Smooth muscle cell (in vitro differentiated cells): ENCODE results near the gene TMEM200C. TPM values are rescaled to one million over a fixed set of nuclear protein-coding genes. Genes with fewer than 3 reads are reported as not detected.

Experiments
- DNase-seq: peaks from one replicate; lab custom pipeline; 2025; ENCODE audit not compliant: unreplicated experiment; lab: John Stamatoyannopoulos, UW
- H2AFZ ChIP-seq: fragments of 200-600 bp; sonication (generic); 2 replicates; pipeline ENCODE4 v1.6.0; 2016; ENCODE audit warnings: antibody characterized with exemption, low read depth, mild to moderate bottlenecking
- H3F3A ChIP-seq: fragments of 200-600 bp; sonication (generic); 2 replicates; pipeline ENCODE4 v1.6.0; 2017; ENCODE audit warnings: antibody characterized with exemption, low read depth
- H3K27ac ChIP-seq: fragments of 200-600 bp; sonication (generic); 2 replicates; pipeline ENCODE4 v1.5.1; 2016; ENCODE audit warnings: low read depth, mild to moderate bottlenecking
- H3K27me3 ChIP-seq: fragments of 200-600 bp; sonication (generic); 2 replicates; pipeline ENCODE4 v1.6.1; 2016; ENCODE audit warnings: low read depth, mild to moderate bottlenecking
- H3K36me3 ChIP-seq: fragments of 200-600 bp; sonication (generic); 2 replicates; pipeline ENCODE4 v1.5.1; 2016; ENCODE audit warnings: low read depth
- H3K4me1 ChIP-seq: fragments of 200-600 bp; sonication (generic); 2 replicates; pipeline ENCODE4 v1.5.1; 2016; ENCODE audit warnings: low read depth
- H3K4me2 ChIP-seq: fragments of 200-600 bp; sonication (generic); 2 replicates; pipeline ENCODE4 v1.6.0; 2016; ENCODE audit warnings: mild to moderate bottlenecking
- H3K4me3 ChIP-seq: fragments of 200-600 bp; sonication (generic); 2 replicates; pipeline ENCODE4 v1.5.1; 2016; ENCODE audit warnings: mild to moderate bottlenecking
- H3K79me2 ChIP-seq: fragments of 200-600 bp; sonication (generic); 2 replicates; pipeline ENCODE4 v1.6.0; 2016; ENCODE audit warnings: low read depth, mild to moderate bottlenecking
- H3K9ac ChIP-seq: fragments of 200-600 bp; sonication (generic); 2 replicates; pipeline ENCODE4 v1.6.0; 2016; ENCODE audit warnings: low read depth
- H3K9me3 ChIP-seq: fragments of 200-600 bp; sonication (generic); replicated peaks from 2 replicates; pipeline ENCODE4 v1.5.1; 2016; ENCODE audit warnings: low read depth
- H4K20me1 ChIP-seq: fragments of 200-600 bp; sonication (generic); 2 replicates; pipeline ENCODE4 v1.6.0; 2016; ENCODE audit warnings: low read depth
- WGBS: methylation state at CpG from one replicate; pipeline ENCODE4 v1.1.7; 2016; ENCODE audit warnings: low lambda C conversion rate; 5-methylcytosine and 5-hydroxymethylcytosine counted together
- polyA plus RNA-seq: library from polyadenylated mRNA; unstranded; fragments of >200 nt; fragmentation: Nextera tagmentation; extraction: Ambion mirVana; gene quantifications from 2 replicates; pipeline ENCODE4 v1.2.1, GENCODE V29; 2016
- total RNA-seq: library from RNA; depleted of rRNA; stranded (reverse); fragments of >200 nt; gene quantifications from 2 replicates; pipeline ENCODE4 v1.2.3, GENCODE V29; 2014
- TF ChIP-seq, protein P1 (sequence below): fragments of 200-600 bp; sonication (generic); IDR thresholded peaks from 2 replicates; pipeline ENCODE4 v1.5.1; 2017; ENCODE audit warnings: borderline replicate concordance, mild to moderate bottlenecking, antibody characterized with exemption; ENCODE audit not compliant: insufficient read depth, poor library complexity, severe bottlenecking

Gene TMEM200C
- total and polyA plus RNA-seq, 2 experiments from 2014 or later = 0.56 to 1.2 TPM

DNA sequence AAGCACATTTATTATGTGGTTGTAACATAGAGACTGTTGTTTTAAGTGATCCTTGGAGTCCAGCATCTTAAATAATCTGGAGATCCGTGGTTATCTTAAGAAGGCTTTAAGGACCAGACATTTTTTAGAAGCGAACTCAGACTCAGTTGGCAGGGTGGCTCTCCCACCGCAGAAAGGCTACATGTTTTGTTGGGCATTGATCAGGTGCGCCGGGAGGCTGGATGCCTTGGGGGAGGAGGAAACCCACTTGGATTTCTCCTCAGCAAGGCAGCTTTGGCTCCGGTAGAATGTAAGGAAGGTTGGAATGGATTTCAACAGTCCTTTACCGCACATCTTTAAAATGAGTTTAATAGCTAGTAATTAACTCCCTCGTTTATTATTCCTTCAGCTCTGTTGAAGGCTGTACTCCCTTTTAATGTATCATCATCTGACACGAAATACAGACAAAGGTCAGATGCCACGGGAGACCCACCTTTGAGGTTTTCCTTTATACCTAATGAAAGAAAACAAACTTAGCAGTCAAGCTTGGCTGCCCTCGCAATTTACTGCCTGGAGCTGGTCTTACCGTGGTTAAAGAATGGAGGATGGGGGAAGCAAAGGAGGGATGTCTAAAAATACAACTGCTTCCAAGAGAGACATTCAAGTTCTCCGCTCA, 1.2 kb downstream of the TMEM200C start:
- H3K27me3 ChIP-seq = peaks cover 93% of the 10 kb centered on the region
- H3K36me3 ChIP-seq = no peaks in the 10 kb centered on the region
- H3K4me1 ChIP-seq = no peaks in the 10 kb centered on the region
- peak overlapping the region; percentile 93 for H3K4me2 ChIP-seq
- TF ChIP-seq, protein P1, sequence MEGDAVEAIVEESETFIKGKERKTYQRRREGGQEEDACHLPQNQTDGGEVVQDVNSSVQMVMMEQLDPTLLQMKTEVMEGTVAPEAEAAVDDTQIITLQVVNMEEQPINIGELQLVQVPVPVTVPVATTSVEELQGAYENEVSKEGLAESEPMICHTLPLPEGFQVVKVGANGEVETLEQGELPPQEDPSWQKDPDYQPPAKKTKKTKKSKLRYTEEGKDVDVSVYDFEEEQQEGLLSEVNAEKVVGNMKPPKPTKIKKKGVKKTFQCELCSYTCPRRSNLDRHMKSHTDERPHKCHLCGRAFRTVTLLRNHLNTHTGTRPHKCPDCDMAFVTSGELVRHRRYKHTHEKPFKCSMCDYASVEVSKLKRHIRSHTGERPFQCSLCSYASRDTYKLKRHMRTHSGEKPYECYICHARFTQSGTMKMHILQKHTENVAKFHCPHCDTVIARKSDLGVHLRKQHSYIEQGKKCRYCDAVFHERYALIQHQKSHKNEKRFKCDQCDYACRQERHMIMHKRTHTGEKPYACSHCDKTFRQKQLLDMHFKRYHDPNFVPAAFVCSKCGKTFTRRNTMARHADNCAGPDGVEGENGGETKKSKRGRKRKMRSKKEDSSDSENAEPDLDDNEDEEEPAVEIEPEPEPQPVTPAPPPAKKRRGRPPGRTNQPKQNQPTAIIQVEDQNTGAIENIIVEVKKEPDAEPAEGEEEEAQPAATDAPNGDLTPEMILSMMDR = no peak
- no peaks in the 10 kb centered on the region for H3K79me2 ChIP-seq
- no peaks in the 10 kb centered on the region for H3K9me3 ChIP-seq
- H3K4me3 ChIP-seq = peak overlapping the region; percentile 65
- H3F3A ChIP-seq = no peaks in the 10 kb centered on the region
- no peak overlapping the region for H3K27ac ChIP-seq
- H4K20me1 ChIP-seq = no peaks in the 10 kb centered on the region
- no peak for DNase-seq
- H3K9ac ChIP-seq = no peak overlapping the region
- WGBS = 19% methylated on average over 13 of the region's 13 CpGs
- H2AFZ ChIP-seq = no peak overlapping the region

DNA sequence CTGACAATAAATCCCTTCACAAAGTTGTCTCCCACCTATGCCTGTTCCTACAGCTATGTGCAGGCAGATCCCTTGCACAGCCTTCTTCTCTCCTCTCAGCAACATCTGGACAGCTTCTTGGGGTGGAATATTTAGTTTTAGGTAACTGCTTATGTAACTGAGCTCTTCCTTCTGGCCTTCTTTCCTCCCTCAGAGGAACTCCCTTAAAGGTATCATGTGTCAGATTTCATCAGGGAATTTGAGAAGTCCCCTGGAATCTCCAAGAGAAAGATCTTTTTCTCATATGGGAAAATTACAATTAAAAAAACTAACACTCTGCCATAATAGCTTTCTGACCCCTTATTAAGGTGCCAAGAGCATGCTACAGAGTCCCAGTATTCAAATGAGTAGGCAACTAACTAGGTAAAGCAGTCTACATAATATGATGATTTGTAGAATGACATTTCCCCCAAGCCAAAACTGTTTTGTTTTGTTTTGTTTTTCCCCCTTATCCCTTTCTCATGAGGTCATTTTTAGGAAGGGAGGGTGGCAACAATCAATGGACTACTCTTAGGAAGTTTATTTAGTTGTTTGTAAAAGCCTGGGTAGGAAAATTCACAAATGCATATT, 2.4 kb downstream of the TMEM200C start:
- TF ChIP-seq, protein P1 = no peak
- no peaks in the 10 kb centered on the region for H4K20me1 ChIP-seq
- H3K79me2 ChIP-seq = no peaks in the 10 kb centered on the region
- no peak overlapping the region for H3K27ac ChIP-seq
- no peak for DNase-seq
- H3K4me3 ChIP-seq = no peak overlapping the region
- H2AFZ ChIP-seq = no peak overlapping the region
- no peak overlapping the region for H3K9ac ChIP-seq
- H3K4me1 ChIP-seq = no peaks in the 10 kb centered on the region
- no peaks in the 10 kb centered on the region for H3K36me3 ChIP-seq
- H3F3A ChIP-seq = no peaks in the 10 kb centered on the region
- peaks cover 92% of the 10 kb centered on the region for H3K27me3 ChIP-seq
- H3K9me3 ChIP-seq = no peaks in the 10 kb centered on the region
- no peak overlapping the region for H3K4me2 ChIP-seq

DNA sequence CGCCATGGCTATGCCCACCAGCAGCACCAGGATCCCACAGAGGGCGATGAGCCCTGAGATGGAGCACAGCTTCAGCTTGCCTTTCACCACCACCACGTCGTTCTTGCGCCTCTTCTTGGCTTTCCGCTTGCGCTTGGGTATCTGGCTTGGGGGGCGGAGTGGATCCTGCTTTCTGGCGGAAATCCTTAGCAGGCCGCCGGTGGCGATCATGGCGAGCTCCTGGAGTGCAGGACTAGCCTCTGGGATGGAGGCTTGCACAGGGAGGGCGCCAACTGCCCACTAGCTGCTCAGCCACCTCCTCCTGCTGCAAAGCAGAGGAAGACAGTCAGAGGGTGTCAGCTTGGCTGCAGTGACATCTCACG, 3.5 kb downstream of the TMEM200C start:
- Histone ChIP-seq H3K27ac (no peak overlapping the region), H2AFZ (no peak overlapping the region), H3K27me3 (peaks cover 94% of the 10 kb centered on the region), H3K4me2 (no peak overlapping the region), H3K4me1 (no peaks in the 10 kb centered on the region), H3K79me2 (no peaks in the 10 kb centered on the region), H3F3A (no peaks in the 10 kb centered on the region), H3K4me3 (no peak overlapping the region), H3K9ac (no peak overlapping the region), H3K9me3 (no peaks in the 10 kb centered on the region), H4K20me1 (no peaks in the 10 kb centered on the region), H3K36me3 (no peaks in the 10 kb centered on the region)
- no peak for DNase-seq
- TF ChIP-seq, protein P1 = no peak
- 88% methylated on average over 15 of the region's 15 CpGs for WGBS

- Histone ChIP-seq H4K20me1 (no peaks in the 10 kb centered on the region), H3K4me2 (peak overlapping the region; percentile 96), H3K36me3 (no peaks in the 10 kb centered on the region), H3K79me2 (no peaks in the 10 kb centered on the region), H3K9ac (no peak overlapping the region), H3K4me1 (no peaks in the 10 kb centered on the region), H2AFZ (no peak overlapping the region), H3F3A (no peaks in the 10 kb centered on the region), H3K27me3 (peaks cover 94% of the 10 kb centered on the region), H3K27ac (no peak overlapping the region), H3K9me3 (no peaks in the 10 kb centered on the region), H3K4me3 (peak overlapping the region; percentile 62)
- WGBS = 35% methylated on average over 55 of the region's 70 CpGs
- TF ChIP-seq, protein P1 = no peak
- no peak for DNase-seq
These were observed 4.0 kb downstream of the TMEM200C start for GRCh38 chr18:5891184-5891853.
